GM20000 (cell line): Measurements from ENCODE around the gene ZMAT3.

ENCODE experiments used
- DNase-seq: peaks from one replicate; pipeline ENCODE4 v3.0.0; 2012; ENCODE audit warnings: low spot score
- TF ChIP-seq, protein P1 (sequence below): IDR thresholded peaks from 2 replicates; pipeline ENCODE4 v1.5.1; 2012; ENCODE audit warnings: mild to moderate bottlenecking, control low read depth; ENCODE audit errors: extremely low read depth, missing control alignments

The ZMAT3 gene

DNA sequence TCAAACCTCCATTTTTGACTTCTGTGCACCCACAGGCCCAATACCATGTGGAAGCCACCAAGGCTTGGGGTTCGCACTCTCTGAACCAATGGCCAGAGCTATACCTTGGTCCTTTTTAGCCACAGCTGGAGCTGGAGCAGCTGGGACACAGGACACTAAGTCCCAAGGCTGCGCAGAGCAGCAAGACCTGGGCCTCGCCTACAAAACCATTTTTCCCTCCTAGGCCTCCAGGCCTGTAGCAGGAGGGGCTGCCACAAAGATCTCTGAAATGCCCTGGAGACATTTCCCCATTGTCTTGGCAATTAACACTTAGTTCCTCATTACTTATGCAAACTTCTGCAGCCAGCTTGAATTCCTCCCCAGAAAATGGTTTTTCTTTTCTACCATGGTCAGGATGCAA, 81.3 kb downstream of the ZMAT3 start:
- DNase-seq, result no peak

DNA sequence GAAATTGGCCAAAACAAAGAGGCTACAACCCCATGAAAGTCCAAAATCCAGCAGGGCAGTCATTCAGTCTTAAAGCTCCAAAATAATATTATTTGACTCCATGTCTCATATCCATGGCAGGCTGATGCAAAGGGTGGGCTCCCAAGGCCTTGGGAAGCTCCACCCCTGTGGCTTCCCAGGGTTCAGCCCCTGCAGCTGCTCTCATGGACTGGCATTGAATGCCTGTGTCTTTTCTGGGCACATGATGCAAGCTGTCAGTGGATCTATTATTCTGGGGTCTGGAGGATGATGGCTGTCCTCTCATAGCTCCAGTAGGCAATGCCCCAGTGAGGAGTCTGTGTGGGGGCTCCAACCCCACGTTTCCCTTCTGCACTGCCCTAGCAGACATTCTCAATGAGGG, 81.8 kb downstream of the ZMAT3 start:
- DNase-seq, result no peak

More for the DNA sequence above, 81.3 kb downstream of the ZMAT3 start:
- TF ChIP-seq, protein P1, sequence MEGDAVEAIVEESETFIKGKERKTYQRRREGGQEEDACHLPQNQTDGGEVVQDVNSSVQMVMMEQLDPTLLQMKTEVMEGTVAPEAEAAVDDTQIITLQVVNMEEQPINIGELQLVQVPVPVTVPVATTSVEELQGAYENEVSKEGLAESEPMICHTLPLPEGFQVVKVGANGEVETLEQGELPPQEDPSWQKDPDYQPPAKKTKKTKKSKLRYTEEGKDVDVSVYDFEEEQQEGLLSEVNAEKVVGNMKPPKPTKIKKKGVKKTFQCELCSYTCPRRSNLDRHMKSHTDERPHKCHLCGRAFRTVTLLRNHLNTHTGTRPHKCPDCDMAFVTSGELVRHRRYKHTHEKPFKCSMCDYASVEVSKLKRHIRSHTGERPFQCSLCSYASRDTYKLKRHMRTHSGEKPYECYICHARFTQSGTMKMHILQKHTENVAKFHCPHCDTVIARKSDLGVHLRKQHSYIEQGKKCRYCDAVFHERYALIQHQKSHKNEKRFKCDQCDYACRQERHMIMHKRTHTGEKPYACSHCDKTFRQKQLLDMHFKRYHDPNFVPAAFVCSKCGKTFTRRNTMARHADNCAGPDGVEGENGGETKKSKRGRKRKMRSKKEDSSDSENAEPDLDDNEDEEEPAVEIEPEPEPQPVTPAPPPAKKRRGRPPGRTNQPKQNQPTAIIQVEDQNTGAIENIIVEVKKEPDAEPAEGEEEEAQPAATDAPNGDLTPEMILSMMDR, result no peak

GRCh38 chr3:178987745-178988144, 83.9 kb downstream of the ZMAT3 start:
- DNase-seq, result no peak
- TF ChIP-seq, protein P1, result no peak

More for the DNA sequence above, 81.8 kb downstream of the ZMAT3 start:
- TF ChIP-seq, protein P1, result no peak

GRCh38 chr3:178986456-178986855, 85.2 kb downstream of the ZMAT3 start:
- TF ChIP-seq, protein P1, result no peak
- no peak for DNase-seq

- TF ChIP-seq, protein P1, result no peak
- DNase-seq, result peak; percentile 42
These were observed 89.5 kb downstream of the ZMAT3 start for GRCh38 chr3:178982137-178982536.

- TF ChIP-seq, protein P1, result no peak
- no peak for DNase-seq
These were observed 96.3 kb downstream of the ZMAT3 start for GRCh38 chr3:178975320-178975719.

DNA sequence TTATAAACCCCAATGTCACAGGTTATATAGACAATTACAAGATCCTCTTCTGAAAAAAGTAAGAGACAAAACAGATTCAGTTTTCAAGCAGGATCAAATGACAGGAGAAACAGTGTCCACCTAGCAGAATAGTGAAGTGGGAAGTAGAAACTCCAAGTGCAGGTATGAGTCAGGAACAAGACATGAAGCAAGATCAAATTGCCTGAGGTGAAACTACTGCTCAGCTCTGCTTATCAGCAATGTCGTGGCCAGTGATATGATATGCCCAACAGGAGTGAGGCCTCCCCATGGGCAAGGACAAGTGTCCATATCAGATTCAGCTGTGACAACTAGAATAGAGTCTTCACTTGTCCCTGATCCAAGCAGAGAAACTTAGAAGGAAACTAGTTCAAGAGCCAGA, 100.0 kb downstream of the ZMAT3 start:
- DNase-seq, result no peak
- TF ChIP-seq, protein P1, result no peak
